GM23338 (cell line): ENCODE measurements around the gene ACADS. TPM values are rescaled to one million over a fixed set of nuclear protein-coding genes. Genes with fewer than 3 reads are reported as not detected.

Source experiments
- ATAC-seq: fragments of 200-7000 bp; cut with Tn5 transposase; 3 replicates; pipeline ENCODE4 v1.9.1; 2020
- DNase-seq: peaks from one replicate; pipeline ENCODE4 v3.0.0-alpha.2; 2015; ENCODE audit warnings: low spot score
- H2AFZ ChIP-seq: fragments of 200-600 bp; sonication (generic); 2 replicates; pipeline ENCODE4 v1.8.0; 2016; ENCODE audit warnings: antibody characterized with exemption, mild to moderate bottlenecking, moderate library complexity
- H3F3A ChIP-seq: fragments of 200-600 bp; sonication (generic); replicated peaks from 2 replicates; pipeline ENCODE4 v1.8.0; 2017; ENCODE audit warnings: antibody characterized with exemption, mixed run types, low read depth
- H3K27ac ChIP-seq: fragments of 200-600 bp; sonication (generic); 2 replicates; pipeline ENCODE4 v1.6.1; 2016; ENCODE audit warnings: low read depth
- H3K27me3 ChIP-seq: fragments of 200-600 bp; sonication (generic); 2 replicates; pipeline ENCODE4 v1.8.0; 2016; ENCODE audit warnings: mild to moderate bottlenecking, mixed run types, moderate library complexity; ENCODE audit not compliant: insufficient read depth
- H3K36me3 ChIP-seq: fragments of 200-600 bp; sonication (generic); 2 replicates; pipeline ENCODE4 v1.8.0; 2016; ENCODE audit warnings: mild to moderate bottlenecking; ENCODE audit not compliant: insufficient read depth
- H3K4me1 ChIP-seq: fragments of 200-600 bp; sonication (generic); 2 replicates; pipeline ENCODE4 v1.8.0; 2016; ENCODE audit warnings: mild to moderate bottlenecking, moderate library complexity; ENCODE audit not compliant: insufficient read depth
- H3K4me2 ChIP-seq: fragments of 200-600 bp; sonication (generic); 2 replicates; pipeline ENCODE4 v1.7.1; 2017; ENCODE audit warnings: mixed run types
- H3K4me3 ChIP-seq: fragments of 200-600 bp; sonication (generic); 2 replicates; pipeline ENCODE4 v1.6.1; 2016; ENCODE audit warnings: mixed run types
- H3K79me2 ChIP-seq: fragments of 200-600 bp; sonication (generic); replicated peaks from 2 replicates; pipeline ENCODE4 v1.8.0; 2017; ENCODE audit warnings: mild to moderate bottlenecking; ENCODE audit not compliant: insufficient read depth
- H3K9me2 ChIP-seq: fragments of 200-600 bp; sonication (generic); 2 replicates; pipeline ENCODE4 v1.8.0; 2017; ENCODE audit not compliant: insufficient read depth
- H4K20me1 ChIP-seq: fragments of 200-600 bp; sonication (generic); replicated peaks from 2 replicates; pipeline ENCODE4 v1.8.0; 2017; ENCODE audit warnings: mild to moderate bottlenecking; ENCODE audit not compliant: insufficient read depth
- H3K27ac Mint-ChIP-seq: 2 replicates; pipeline ENCODE4 v1.8.0; 2020; ENCODE audit warnings: inconsistent platforms, mild to moderate bottlenecking, moderate library complexity, mixed read lengths
- H3K27me3 Mint-ChIP-seq: 3 replicates; pipeline ENCODE4 v1.8.0; 2022; ENCODE audit warnings: low read depth, mild to moderate bottlenecking, moderate library complexity, mixed read lengths, inconsistent platforms; ENCODE audit not compliant: insufficient read depth, poor library complexity
- H3K36me3 Mint-ChIP-seq: 3 replicates; pipeline ENCODE4 v1.8.0; 2021; ENCODE audit warnings: low read depth, mild to moderate bottlenecking, inconsistent platforms, moderate library complexity, mixed read lengths
- H3K4me1 Mint-ChIP-seq: 3 replicates; pipeline ENCODE4 v1.8.0; 2020; ENCODE audit warnings: mild to moderate bottlenecking, inconsistent platforms, mixed read lengths
- H3K4me3 Mint-ChIP-seq: 3 replicates; pipeline ENCODE4 v1.8.0; 2021; ENCODE audit warnings: moderate library complexity, mild to moderate bottlenecking, inconsistent platforms, mixed read lengths
- H3K9me3 Mint-ChIP-seq: 3 replicates; pipeline ENCODE4 v1.8.0; 2020; ENCODE audit warnings: moderate library complexity, mild to moderate bottlenecking, inconsistent platforms, mixed read lengths
- CREB1 ChIP-seq: fragments of 250-450 bp; sonication (Bioruptor Pico); IDR thresholded peaks from 2 replicates; pipeline ENCODE4 v1.5.0; 2020; ENCODE audit warnings: low read depth, mild to moderate bottlenecking, moderate library complexity
- EZH2 ChIP-seq: fragments of 200-600 bp; sonication (generic); IDR thresholded peaks from one replicate; pipeline ENCODE4 v1.8.0; 2017; ENCODE audit warnings: antibody characterized with exemption, mild to moderate bottlenecking, low read depth; ENCODE audit not compliant: unreplicated experiment
- EZH2phosphoT487 ChIP-seq: fragments of 200-600 bp; sonication (generic); IDR thresholded peaks from one replicate; pipeline ENCODE4 v1.8.1; 2018; ENCODE audit warnings: antibody characterized with exemption; ENCODE audit not compliant: unreplicated experiment
- JUNB ChIP-seq: IDR thresholded peaks from one replicate; pipeline ENCODE4 v1.6.1; 2016; ENCODE audit warnings: antibody characterized with exemption; ENCODE audit not compliant: unreplicated experiment
- NANOG ChIP-seq: IDR thresholded peaks from 2 replicates; pipeline ENCODE4 v1.6.1; 2016; ENCODE audit warnings: antibody characterized with exemption, borderline replicate concordance
- STAT1 ChIP-seq: IDR thresholded peaks from one replicate; pipeline ENCODE4 v1.6.1; 2016; ENCODE audit warnings: antibody characterized with exemption; ENCODE audit not compliant: unreplicated experiment
- ZNF114 ChIP-seq: fragments of 250-450 bp; sonication (Bioruptor Pico); IDR thresholded peaks from 2 replicates; pipeline ENCODE4 v1.5.0; 2020; ENCODE audit warnings: mild to moderate bottlenecking, moderate library complexity
- ZNF331 ChIP-seq: fragments of 250-450 bp; sonication (Bioruptor Pico); IDR thresholded peaks from 2 replicates; pipeline ENCODE4 v1.5.0; 2020; ENCODE audit warnings: low read depth, mild to moderate bottlenecking, moderate library complexity
- polyA plus RNA-seq: library from polyadenylated mRNA; unstranded; fragments of >200 nt; fragmentation: Nextera tagmentation; extraction: Ambion mirVana; gene quantifications from 2 replicates; pipeline ENCODE4 v1.2.1, GENCODE V29; 2016
- total RNA-seq: library from RNA; depleted of rRNA; stranded (reverse); fragments of >200 nt; shearing (Covaris generic); gene quantifications from 2 replicates; pipeline ENCODE4 v1.2.3, GENCODE V29; 2014
- TF ChIP-seq, protein P1 (sequence below): IDR thresholded peaks from 2 replicates; pipeline ENCODE4 v1.6.1; 2016; ENCODE audit warnings: antibody characterized with exemption
- TF ChIP-seq, protein P2 (sequence below), 2 experiments: fragments of 200-600 bp in 1 of 2; sonication (generic) in 1 of 2; conservative IDR thresholded peaks; 2 replicates each; pipeline versions ENCODE4 v1.5.1 to v1.6.1; 2016 to 2017; ENCODE audit warnings: antibody characterized with exemption in 2 of 2, low read depth in 2 of 2, mild to moderate bottlenecking in 2 of 2, moderate library complexity in 1 of 2
- TF ChIP-seq, protein P3 (sequence below): IDR thresholded peaks from one replicate; pipeline ENCODE4 v1.6.1; 2018; ENCODE audit warnings: antibody characterized with exemption; ENCODE audit not compliant: unreplicated experiment
- TF ChIP-seq, protein P4 (sequence below): fragments of 250-450 bp; sonication (Bioruptor Pico); IDR thresholded peaks from 2 replicates; pipeline ENCODE4 v1.5.0; 2020; ENCODE audit warnings: mild to moderate bottlenecking, moderate library complexity

Gene ACADS
- total and polyA plus RNA-seq, 2 experiments from 2014 or later: 3.1 to 5.7 TPM

DNA sequence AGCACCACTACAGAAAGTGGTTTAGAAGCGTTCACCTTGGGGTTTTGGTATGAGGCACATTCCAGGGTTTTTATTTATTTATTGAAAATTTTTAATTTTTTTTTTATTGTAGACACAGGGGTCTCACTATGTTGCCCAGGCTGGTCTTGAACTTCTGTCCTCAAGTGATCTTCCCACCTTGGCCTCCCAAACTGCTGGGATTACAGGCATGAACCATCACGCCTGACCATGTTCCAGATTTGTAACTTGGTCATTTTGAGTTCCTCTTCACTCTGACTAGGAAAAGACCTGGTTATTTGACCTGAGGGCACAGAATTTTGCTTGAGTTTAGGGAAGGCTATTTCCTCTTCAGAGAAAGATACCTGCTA is 35.6 kb upstream of the ACADS start (continued):
- TF ChIP-seq NANOG (no peak), EZH2phosphoT487 (no peak), EZH2 (no peak), ZNF114 (CRISPR knock-in tag) (no peak), STAT1 (no peak), JUNB (no peak), ZNF331 (CRISPR knock-in tag) (no peak)
- TF ChIP-seq, protein P1, sequence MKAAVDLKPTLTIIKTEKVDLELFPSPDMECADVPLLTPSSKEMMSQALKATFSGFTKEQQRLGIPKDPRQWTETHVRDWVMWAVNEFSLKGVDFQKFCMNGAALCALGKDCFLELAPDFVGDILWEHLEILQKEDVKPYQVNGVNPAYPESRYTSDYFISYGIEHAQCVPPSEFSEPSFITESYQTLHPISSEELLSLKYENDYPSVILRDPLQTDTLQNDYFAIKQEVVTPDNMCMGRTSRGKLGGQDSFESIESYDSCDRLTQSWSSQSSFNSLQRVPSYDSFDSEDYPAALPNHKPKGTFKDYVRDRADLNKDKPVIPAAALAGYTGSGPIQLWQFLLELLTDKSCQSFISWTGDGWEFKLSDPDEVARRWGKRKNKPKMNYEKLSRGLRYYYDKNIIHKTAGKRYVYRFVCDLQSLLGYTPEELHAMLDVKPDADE: no peak
- TF ChIP-seq, protein P2, sequence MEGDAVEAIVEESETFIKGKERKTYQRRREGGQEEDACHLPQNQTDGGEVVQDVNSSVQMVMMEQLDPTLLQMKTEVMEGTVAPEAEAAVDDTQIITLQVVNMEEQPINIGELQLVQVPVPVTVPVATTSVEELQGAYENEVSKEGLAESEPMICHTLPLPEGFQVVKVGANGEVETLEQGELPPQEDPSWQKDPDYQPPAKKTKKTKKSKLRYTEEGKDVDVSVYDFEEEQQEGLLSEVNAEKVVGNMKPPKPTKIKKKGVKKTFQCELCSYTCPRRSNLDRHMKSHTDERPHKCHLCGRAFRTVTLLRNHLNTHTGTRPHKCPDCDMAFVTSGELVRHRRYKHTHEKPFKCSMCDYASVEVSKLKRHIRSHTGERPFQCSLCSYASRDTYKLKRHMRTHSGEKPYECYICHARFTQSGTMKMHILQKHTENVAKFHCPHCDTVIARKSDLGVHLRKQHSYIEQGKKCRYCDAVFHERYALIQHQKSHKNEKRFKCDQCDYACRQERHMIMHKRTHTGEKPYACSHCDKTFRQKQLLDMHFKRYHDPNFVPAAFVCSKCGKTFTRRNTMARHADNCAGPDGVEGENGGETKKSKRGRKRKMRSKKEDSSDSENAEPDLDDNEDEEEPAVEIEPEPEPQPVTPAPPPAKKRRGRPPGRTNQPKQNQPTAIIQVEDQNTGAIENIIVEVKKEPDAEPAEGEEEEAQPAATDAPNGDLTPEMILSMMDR (conservative IDR thresholded peaks at IDR 0.05; ENCODE audit: low read depth in 2 of 2): no peak

DNA sequence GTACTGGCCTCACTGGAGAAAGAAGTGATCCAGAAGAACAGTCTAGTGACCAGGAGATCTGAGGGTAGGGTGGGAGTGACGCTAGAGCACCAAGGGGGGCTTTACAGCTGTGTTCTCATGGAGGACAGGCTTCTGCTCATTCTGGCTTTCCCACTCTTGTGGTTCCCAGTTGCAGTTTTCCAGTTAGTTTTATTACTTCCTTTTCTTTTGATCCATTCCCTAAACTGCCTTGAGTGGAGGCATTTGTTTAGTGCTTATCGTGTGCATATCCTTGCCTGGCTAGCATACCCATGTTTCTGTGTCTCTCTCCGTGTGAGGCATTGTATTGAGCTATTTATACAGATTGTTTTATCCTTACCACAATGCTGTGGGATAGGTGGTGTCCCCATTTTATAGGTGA is 34.6 kb upstream of the ACADS start:
- Mint-ChIP-seq H3K4me3 (no peak overlapping the region; the same call in 2 of the 3 replicates), H3K27me3 (no peaks in the 10 kb centered on the region), H3K27ac (no peak overlapping the region; the same call in 1 of the 2 replicates), H3K9me3 (no peaks in the 10 kb centered on the region), H3K4me1 (peaks cover 60% of the 10 kb centered on the region), H3K36me3 (peaks cover 24% of the 10 kb centered on the region)
- Histone ChIP-seq H3K4me2 (peak overlapping the region; percentile 95), H3F3A (peaks cover 21% of the 10 kb centered on the region), H3K9me2 (no peaks in the 10 kb centered on the region), H3K27ac (peak overlapping the region; percentile 80), H3K4me1 (peaks cover 62% of the 10 kb centered on the region), H3K36me3 (peaks cover 17% of the 10 kb centered on the region), H3K79me2 (peaks cover 85% of the 10 kb centered on the region), H3K4me3 (0 out of 2 replicates have a peak overlapping the region, but pooled peaks have one; percentile 4), H2AFZ (no peak overlapping the region), H4K20me1 (peaks cover 51% of the 10 kb centered on the region), H3K27me3 (no peaks in the 10 kb centered on the region)
- no peak for ATAC-seq
- no peak for DNase-seq
- TF ChIP-seq, protein P1: no peak
- TF ChIP-seq CREB1 (CRISPR knock-in tag) (no peak), EZH2 (no peak), ZNF114 (CRISPR knock-in tag) (no peak)
- TF ChIP-seq, protein P3, sequence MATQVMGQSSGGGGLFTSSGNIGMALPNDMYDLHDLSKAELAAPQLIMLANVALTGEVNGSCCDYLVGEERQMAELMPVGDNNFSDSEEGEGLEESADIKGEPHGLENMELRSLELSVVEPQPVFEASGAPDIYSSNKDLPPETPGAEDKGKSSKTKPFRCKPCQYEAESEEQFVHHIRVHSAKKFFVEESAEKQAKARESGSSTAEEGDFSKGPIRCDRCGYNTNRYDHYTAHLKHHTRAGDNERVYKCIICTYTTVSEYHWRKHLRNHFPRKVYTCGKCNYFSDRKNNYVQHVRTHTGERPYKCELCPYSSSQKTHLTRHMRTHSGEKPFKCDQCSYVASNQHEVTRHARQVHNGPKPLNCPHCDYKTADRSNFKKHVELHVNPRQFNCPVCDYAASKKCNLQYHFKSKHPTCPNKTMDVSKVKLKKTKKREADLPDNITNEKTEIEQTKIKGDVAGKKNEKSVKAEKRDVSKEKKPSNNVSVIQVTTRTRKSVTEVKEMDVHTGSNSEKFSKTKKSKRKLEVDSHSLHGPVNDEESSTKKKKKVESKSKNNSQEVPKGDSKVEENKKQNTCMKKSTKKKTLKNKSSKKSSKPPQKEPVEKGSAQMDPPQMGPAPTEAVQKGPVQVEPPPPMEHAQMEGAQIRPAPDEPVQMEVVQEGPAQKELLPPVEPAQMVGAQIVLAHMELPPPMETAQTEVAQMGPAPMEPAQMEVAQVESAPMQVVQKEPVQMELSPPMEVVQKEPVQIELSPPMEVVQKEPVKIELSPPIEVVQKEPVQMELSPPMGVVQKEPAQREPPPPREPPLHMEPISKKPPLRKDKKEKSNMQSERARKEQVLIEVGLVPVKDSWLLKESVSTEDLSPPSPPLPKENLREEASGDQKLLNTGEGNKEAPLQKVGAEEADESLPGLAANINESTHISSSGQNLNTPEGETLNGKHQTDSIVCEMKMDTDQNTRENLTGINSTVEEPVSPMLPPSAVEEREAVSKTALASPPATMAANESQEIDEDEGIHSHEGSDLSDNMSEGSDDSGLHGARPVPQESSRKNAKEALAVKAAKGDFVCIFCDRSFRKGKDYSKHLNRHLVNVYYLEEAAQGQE: no peak
- TF ChIP-seq, protein P4, sequence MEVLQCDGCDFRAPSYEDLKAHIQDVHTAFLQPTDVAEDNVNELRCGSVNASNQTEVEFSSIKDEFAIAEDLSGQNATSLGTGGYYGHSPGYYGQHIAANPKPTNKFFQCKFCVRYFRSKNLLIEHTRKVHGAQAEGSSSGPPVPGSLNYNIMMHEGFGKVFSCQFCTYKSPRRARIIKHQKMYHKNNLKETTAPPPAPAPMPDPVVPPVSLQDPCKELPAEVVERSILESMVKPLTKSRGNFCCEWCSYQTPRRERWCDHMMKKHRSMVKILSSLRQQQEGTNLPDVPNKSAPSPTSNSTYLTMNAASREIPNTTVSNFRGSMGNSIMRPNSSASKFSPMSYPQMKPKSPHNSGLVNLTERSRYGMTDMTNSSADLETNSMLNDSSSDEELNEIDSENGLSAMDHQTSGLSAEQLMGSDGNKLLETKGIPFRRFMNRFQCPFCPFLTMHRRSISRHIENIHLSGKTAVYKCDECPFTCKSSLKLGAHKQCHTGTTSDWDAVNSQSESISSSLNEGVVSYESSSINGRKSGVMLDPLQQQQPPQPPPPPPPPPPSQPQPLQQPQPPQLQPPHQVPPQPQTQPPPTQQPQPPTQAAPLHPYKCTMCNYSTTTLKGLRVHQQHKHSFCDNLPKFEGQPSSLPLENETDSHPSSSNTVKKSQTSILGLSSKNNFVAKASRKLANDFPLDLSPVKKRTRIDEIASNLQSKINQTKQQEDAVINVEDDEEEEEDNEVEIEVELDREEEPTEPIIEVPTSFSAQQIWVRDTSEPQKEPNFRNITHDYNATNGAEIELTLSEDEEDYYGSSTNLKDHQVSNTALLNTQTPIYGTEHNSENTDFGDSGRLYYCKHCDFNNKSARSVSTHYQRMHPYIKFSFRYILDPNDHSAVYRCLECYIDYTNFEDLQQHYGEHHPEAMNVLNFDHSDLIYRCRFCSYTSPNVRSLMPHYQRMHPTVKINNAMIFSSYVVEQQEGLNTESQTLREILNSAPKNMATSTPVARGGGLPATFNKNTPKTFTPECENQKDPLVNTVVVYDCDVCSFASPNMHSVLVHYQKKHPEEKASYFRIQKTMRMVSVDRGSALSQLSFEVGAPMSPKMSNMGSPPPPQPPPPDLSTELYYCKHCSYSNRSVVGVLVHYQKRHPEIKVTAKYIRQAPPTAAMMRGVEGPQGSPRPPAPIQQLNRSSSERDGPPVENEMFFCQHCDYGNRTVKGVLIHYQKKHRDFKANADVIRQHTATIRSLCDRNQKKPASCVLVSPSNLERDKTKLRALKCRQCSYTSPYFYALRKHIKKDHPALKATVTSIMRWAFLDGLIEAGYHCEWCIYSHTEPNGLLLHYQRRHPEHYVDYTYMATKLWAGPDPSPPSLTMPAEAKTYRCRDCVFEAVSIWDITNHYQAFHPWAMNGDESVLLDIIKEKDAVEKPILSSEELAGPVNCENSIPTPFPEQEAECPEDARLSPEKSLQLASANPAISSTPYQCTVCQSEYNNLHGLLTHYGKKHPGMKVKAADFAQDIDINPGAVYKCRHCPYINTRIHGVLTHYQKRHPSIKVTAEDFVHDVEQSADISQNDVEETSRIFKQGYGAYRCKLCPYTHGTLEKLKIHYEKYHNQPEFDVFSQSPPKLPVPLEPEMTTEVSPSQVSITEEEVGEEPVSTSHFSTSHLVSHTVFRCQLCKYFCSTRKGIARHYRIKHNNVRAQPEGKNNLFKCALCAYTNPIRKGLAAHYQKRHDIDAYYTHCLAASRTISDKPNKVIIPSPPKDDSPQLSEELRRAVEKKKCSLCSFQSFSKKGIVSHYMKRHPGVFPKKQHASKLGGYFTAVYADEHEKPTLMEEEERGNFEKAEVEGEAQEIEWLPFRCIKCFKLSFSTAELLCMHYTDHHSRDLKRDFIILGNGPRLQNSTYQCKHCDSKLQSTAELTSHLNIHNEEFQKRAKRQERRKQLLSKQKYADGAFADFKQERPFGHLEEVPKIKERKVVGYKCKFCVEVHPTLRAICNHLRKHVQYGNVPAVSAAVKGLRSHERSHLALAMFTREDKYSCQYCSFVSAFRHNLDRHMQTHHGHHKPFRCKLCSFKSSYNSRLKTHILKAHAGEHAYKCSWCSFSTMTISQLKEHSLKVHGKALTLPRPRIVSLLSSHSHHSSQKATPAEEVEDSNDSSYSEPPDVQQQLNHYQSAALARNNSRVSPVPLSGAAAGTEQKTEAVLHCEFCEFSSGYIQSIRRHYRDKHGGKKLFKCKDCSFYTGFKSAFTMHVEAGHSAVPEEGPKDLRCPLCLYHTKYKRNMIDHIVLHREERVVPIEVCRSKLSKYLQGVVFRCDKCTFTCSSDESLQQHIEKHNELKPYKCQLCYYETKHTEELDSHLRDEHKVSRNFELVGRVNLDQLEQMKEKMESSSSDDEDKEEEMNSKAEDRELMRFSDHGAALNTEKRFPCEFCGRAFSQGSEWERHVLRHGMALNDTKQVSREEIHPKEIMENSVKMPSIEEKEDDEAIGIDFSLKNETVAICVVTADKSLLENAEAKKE: no peak
